Esophagus muscularis mucosa (tissue), 4 donors: ENCODE results near the gene C19orf44. TPM values are rescaled to one million over a fixed set of nuclear protein-coding genes. Genes with fewer than 3 reads are reported as not detected.

Source experiments
- DNase-seq: peaks from one replicate; pipeline ENCODE4 v3.0.0-alpha.2; 2017; ENCODE audit errors: extremely low spot score
- H3K27ac ChIP-seq, 4 donors: fragments of 200-600 bp; sonication (generic); replicated peaks in 1 of 4; 1 replicate in 3 of 4; 2 replicates in 1 of 4; pipeline ENCODE4 v1.5.1; 2016 to 2019; ENCODE audit warnings: mild to moderate bottlenecking in 1 of 4
- H3K27me3 ChIP-seq, 4 donors: fragments of 200-600 bp; sonication (generic); one replicate each; pipeline versions ENCODE4 v1.5.1 to v1.6.0; 2016 to 2019
- H3K36me3 ChIP-seq, 4 donors: fragments of 200-600 bp; sonication (generic); one replicate each; pipeline ENCODE4 v1.5.1; 2016 to 2019
- H3K4me1 ChIP-seq, 4 donors: fragments of 200-600 bp; sonication (generic); one replicate each; pipeline ENCODE4 v1.5.1; 2016 to 2019
- H3K4me3 ChIP-seq, 4 donors: fragments of 200-600 bp; sonication (generic); 1 replicate in 2 of 4; 2 replicates in 2 of 4; pipeline ENCODE4 v1.5.1; 2016 to 2019; ENCODE audit warnings: mild to moderate bottlenecking in 4 of 4, moderate library complexity in 1 of 4
- H3K9me3 ChIP-seq, 4 donors: fragments of 200-600 bp; sonication (generic); 1 replicate in 3 of 4; 2 replicates in 1 of 4; pipeline ENCODE4 v1.5.1; 2016 to 2019
- EP300 ChIP-seq: sonication (generic); formaldehyde crosslinking; IDR thresholded peaks from one replicate; pipeline ENCODE4 v1.6.1; 2017; ENCODE audit warnings: antibody characterized with exemption
- POLR2A ChIP-seq: fragments of 450-650 bp; IDR thresholded peaks from one replicate; pipeline ENCODE4 v1.6.1; 2017; ENCODE audit warnings: antibody characterized with exemption, moderate library complexity, mild to moderate bottlenecking, low read depth
- POLR2AphosphoS5 ChIP-seq, 2 donors: sonication (generic); formaldehyde crosslinking; IDR thresholded peaks; one replicate each; pipeline ENCODE4 v1.6.1; 2017; ENCODE audit warnings: antibody characterized with exemption in 2 of 2
- WGBS: methylation state at CpG from one replicate; pipeline ENCODE4 v1.1.5; 2018; 5-methylcytosine and 5-hydroxymethylcytosine counted together
- intact Hi-C: fragments of 100-400 bp; cut with DNase I; formaldehyde crosslinking; loops from one replicate; pipeline ENCODE4 v1.15.1; 2023
- total RNA-seq, 4 donors: library from RNA; depleted of rRNA; stranded (reverse); fragments of >200 nt; gene quantifications; one replicate each; pipeline versions ENCODE4 v1.1.0 to v1.2.1, GENCODE V29; 2016
- TF ChIP-seq, protein P1 (sequence below), 3 experiments: fragments of 200-600 bp in 2 of 3; fragments of 450-650 bp in 1 of 3; sonication (generic) in 2 of 3; IDR thresholded peaks; one replicate each; pipeline ENCODE4 v1.5.1; 2017 to 2019; ENCODE audit warnings: antibody characterized with exemption in 3 of 3, mild to moderate bottlenecking in 2 of 3, moderate library complexity in 1 of 3

Gene C19orf44
- total RNA-seq, 4 donors from 2014 or later, result 7.0 to 10.4 (median 8.5) TPM

DNA sequence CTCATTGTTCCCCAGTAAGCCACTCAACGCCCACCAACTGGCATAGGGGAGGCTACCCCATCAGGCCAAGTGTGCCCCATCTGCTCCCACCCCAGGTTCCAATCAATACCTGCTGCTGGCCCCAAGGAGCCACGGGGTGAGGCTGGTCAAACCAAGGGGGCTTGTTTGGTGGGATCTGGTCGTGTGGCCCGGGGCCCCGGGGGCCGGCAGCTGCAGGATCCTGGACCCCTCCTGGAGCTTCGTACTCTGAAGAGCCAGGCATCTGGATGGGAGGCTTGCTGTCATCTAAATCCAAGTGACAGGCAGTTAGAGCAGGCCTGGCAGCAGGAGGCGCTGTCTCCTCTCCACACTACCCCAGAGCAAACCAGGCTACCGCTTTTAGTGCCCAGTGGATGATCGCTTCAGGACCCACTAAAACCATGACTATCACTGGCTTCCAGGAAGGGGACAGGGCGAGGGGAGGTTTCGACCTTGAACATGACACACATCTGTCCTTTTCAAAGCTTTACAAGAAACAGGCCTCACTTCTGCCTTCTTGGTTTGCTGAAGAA is 31.9 kb downstream of the C19orf44 start:
- no peak overlapping the region for H3K4me3 ChIP-seq
- H3K9me3 ChIP-seq, result no peaks in the 10 kb centered on the region
- intact Hi-C loops, result no loop called here

DNA sequence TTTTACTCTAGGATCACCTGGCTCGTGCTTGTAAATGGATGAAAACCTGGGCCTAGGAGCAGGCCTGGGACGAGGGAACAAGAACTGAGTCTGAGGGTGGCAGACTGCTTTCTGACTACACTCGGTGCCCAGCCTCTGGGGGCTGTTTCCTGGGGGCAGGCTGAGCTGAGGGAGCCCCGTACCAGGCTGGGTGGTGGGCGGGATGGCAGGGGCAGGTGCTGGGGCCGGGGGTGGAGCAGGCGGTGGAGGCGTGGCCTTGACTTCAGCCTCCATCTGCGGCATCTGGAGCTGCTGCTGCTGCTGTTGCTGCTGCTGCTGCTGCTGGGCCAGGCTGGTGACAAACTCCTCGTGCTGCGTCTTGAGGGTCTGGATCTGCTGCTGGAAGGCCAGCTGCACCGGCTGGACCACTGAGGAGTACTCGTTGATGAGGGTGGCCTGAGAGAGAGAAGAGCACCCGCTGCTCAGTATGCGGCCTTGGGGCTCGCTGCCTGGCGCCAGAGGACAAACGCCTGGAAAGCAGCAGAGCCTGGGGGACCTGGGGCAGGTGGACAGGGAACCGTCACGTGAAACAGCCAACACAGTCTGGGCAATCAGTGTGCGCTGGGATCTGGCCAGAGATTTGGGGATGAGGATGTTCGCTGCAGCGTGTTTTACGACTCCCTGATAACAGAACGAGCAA is 33.4 kb downstream of the C19orf44 start:
- WGBS, result 96% methylated on average over 18 of the region's 25 CpGs
- Histone ChIP-seq H3K4me1 (no peaks in the 10 kb centered on the region), H3K36me3 (peaks cover 99 to 100% (median 100%) of the 10 kb centered on the region in 4 donors), H3K4me3 (no peak overlapping the region), H3K27me3 (no peaks in the 10 kb centered on the region), H3K27ac (no peak overlapping the region), H3K9me3 (no peaks in the 10 kb centered on the region)
- no peak for DNase-seq
- intact Hi-C loops, result no loop called here
- TF ChIP-seq, protein P1, sequence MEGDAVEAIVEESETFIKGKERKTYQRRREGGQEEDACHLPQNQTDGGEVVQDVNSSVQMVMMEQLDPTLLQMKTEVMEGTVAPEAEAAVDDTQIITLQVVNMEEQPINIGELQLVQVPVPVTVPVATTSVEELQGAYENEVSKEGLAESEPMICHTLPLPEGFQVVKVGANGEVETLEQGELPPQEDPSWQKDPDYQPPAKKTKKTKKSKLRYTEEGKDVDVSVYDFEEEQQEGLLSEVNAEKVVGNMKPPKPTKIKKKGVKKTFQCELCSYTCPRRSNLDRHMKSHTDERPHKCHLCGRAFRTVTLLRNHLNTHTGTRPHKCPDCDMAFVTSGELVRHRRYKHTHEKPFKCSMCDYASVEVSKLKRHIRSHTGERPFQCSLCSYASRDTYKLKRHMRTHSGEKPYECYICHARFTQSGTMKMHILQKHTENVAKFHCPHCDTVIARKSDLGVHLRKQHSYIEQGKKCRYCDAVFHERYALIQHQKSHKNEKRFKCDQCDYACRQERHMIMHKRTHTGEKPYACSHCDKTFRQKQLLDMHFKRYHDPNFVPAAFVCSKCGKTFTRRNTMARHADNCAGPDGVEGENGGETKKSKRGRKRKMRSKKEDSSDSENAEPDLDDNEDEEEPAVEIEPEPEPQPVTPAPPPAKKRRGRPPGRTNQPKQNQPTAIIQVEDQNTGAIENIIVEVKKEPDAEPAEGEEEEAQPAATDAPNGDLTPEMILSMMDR (IDR thresholded peaks at IDR 0.05), result no peak
- no peak for TF ChIP-seq EP300
- no peak for TF ChIP-seq POLR2A
- no peak for TF ChIP-seq POLR2AphosphoS5 (IDR thresholded peaks at IDR 0.05)

More for the DNA sequence above, 31.9 kb downstream of the C19orf44 start:
- Histone ChIP-seq H3K27ac (no peak overlapping the region), H3K27me3 (no peaks in the 10 kb centered on the region), H3K36me3 (peaks cover 93 to 100% (median 100%) of the 10 kb centered on the region in 4 donors), H3K4me1 (no peaks in the 10 kb centered on the region)
- 94% methylated on average over 7 of the region's 12 CpGs for WGBS
- TF ChIP-seq, protein P1 (IDR thresholded peaks at IDR 0.05), result no peak
- TF ChIP-seq POLR2AphosphoS5 (IDR thresholded peaks at IDR 0.05), result no peak
- TF ChIP-seq EP300, result no peak
- no peak for TF ChIP-seq POLR2A
- DNase-seq, result no peak

DNA sequence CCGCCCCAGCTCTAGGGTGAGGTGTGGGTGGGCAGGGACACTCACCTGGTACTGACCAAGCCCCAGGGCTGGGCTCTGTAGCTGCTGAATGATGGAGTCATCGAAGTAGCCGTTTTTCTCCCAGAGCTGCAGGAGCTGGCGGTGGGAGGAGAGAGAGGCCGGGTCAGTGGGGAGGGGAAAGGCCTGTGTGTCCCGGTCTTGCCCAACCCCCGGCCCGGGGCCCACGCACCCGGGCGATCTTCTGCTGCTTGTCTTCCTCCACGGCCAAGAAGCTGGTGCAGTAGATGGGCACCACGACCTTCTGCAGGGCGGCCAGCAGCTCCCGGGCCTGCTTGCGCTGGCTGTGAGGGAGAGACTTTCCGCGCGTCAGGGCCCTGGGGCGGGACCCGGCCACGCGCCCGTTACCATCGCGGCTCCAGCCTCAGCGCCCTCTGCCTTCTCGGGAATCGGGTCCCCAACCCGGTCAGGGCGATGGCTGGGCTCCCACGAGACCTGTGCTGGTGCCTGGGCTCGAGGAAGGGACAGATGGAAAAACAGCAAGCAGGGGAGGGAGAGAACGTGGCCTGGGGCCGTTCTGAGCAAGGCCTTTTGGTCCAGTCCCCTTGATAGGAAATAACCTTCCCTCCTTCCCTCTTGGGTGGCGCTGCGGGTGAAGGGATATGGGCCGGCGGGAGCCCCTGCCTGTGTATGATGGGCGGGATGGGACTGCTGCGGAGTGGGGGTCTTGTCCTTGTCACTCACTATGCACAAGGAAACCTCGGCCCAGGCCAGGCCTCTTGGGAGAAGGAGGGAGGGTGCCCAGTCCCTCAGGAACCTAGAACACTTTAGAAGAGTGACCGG is 34.6 kb downstream of the C19orf44 start:
- H3K4me3 ChIP-seq, result no peak overlapping the region
- no peak for DNase-seq
- H3K36me3 ChIP-seq, result peaks cover 97 to 100% (median 100%) of the 10 kb centered on the region in 4 donors
- H3K9me3 ChIP-seq, result no peaks in the 10 kb centered on the region
- H3K27ac ChIP-seq, result no peak overlapping the region
- no peak for TF ChIP-seq EP300
- WGBS, result 93% methylated on average over 13 of the region's 43 CpGs
- H3K4me1 ChIP-seq, result no peaks in the 10 kb centered on the region
- H3K27me3 ChIP-seq, result no peaks in the 10 kb centered on the region
- intact Hi-C loops, result no loop called here

DNA sequence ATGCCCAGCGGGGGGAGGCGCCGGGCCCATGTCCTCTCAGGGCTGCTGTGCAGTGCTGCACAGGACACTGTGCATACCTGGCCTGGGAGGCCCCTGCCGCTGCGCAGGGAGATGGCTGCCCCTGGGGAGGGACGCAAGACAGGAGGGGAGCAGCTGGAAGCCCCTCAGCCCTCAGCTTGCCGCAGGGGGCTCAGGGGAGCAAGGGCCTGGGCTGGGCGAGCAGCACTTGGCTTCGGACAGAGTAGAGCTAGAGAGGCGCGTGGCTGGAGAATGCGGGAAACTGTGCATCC is 35.1 kb downstream of the C19orf44 start:
- intact Hi-C loops, result no loop called here
- Histone ChIP-seq H3K4me1 (no peaks in the 10 kb centered on the region), H3K4me3 (no peak overlapping the region), H3K27me3 (no peaks in the 10 kb centered on the region), H3K27ac (no peak overlapping the region), H3K36me3 (peaks cover 91 to 100% (median 100%) of the 10 kb centered on the region in 4 donors), H3K9me3 (no peaks in the 10 kb centered on the region)
- no peak for TF ChIP-seq POLR2AphosphoS5 (IDR thresholded peaks at IDR 0.05)
- TF ChIP-seq, protein P1 (IDR thresholded peaks at IDR 0.05), result no peak
- DNase-seq, result no peak
- WGBS, result 98% methylated on average over 12 of the region's 12 CpGs

DNA sequence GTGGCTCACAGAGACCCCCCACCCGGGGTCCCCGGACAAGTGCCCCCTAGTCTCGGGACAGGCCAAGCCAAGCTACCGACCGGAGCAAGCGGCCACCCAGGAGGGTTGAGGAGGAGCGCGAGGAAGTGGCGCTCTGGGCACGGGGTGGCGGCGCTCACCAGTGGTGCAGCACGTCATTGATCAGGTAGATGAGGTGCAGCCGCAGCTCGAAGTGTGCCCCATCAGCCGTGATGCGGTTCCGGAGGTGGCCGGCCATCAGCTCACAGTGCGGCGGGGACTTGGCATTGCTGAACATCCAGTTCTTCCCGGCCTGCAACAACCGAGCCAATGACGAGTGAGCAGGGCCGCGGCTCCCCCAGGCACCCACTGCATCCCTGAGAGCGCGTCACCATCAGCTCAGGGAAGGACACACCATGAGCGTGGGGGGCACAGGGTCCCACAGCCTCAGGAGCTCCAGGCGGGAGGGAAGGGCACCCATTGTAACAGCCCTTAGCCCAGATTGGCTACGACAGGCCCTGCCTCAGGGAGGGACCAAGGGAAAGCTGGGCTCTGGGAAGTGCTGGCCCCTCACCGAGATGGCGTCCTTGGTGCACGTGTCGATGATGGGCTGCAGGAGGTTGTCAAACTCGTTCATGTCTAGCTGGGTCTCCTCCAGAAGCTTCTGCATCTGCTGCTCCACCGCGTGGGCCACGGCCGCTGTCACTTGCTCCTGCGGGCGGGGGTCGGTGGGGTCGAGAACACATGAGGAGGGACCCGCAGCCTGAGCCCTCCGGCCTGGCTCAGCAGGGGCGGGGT is 36.4 kb downstream of the C19orf44 start:
- whole genome bisulfite sequencing, result 87% methylated on average over 37 of the region's 47 CpGs
- H3K27ac ChIP-seq, result no peak overlapping the region
- H3K27me3 ChIP-seq, result no peaks in the 10 kb centered on the region
- intact Hi-C loops, result no loop called here
- no peak overlapping the region for H3K4me3 ChIP-seq
- H3K9me3 ChIP-seq, result no peaks in the 10 kb centered on the region
- peaks cover 78 to 100% (median 99%) of the 10 kb centered on the region in 4 donors for H3K36me3 ChIP-seq
- peaks cover 0 to 6% (median 3%) of the 10 kb centered on the region in 4 donors for H3K4me1 ChIP-seq
- no peak for TF ChIP-seq POLR2AphosphoS5 (IDR thresholded peaks at IDR 0.05)
- no peak for TF ChIP-seq EP300
- TF ChIP-seq, protein P1 (IDR thresholded peaks at IDR 0.05), result no peak
- no peak for TF ChIP-seq POLR2A
- DNase-seq, result no peak
